GM18502 (cell line): ENCODE data around the gene PIMREG.

Source experiments
- ATAC-seq: cut with Tn5 transposase; IDR thresholded peaks from one replicate; pipeline ENCODE4 v1.9.1; 2021; ENCODE audit warnings: mild to moderate bottlenecking; ENCODE audit not compliant: unreplicated experiment, poor library complexity

PIMREG gene

GRCh38 chr17:6437466-6437865, 6.8 kb upstream of the PIMREG start:
- ATAC-seq, result no peak

GRCh38 chr17:6437956-6438355, 6.3 kb upstream of the PIMREG start:
- no peak for ATAC-seq

GRCh38 chr17:6439951-6440350, 4.3 kb upstream of the PIMREG start:
- ATAC-seq, result no peak

GRCh38 chr17:6442775-6443174, 1.5 kb upstream of the PIMREG start:
- no peak for ATAC-seq

GRCh38 chr17:6444571-6445335, 498 bp downstream of the PIMREG start:
- ATAC-seq, result no peak

GRCh38 chr17:6446516-6447100, 2.4 kb downstream of the PIMREG start:
- no peak for ATAC-seq

- no peak for ATAC-seq
These were observed 4.2 kb downstream of the PIMREG start for GRCh38 chr17:6448473-6448872.

- ATAC-seq, result no peak
These were observed 5.1 kb downstream of the PIMREG start for GRCh38 chr17:6449307-6449706.

GRCh38 chr17:6450926-6451832, 6.9 kb downstream of the PIMREG start:
- ATAC-seq, result no peak

- ATAC-seq, result no peak
These were observed 8.4 kb downstream of the PIMREG start for GRCh38 chr17:6452471-6453266.

GRCh38 chr17:6453279-6454024, 9.2 kb downstream of the PIMREG start:
- ATAC-seq, result no peak

- no peak for ATAC-seq
These were observed 10.5 kb downstream of the PIMREG start for GRCh38 chr17:6454495-6455320.

GRCh38 chr17:6455321-6455705, 11.1 kb downstream of the PIMREG start:
- no peak for ATAC-seq

- no peak for ATAC-seq
These were observed 12.1 kb downstream of the PIMREG start for GRCh38 chr17:6456321-6456720.

GRCh38 chr17:6456914-6457687, 12.8 kb downstream of the PIMREG start:
- ATAC-seq, result no peak

- ATAC-seq, result no peak
These were observed 13.6 kb downstream of the PIMREG start for GRCh38 chr17:6457688-6458459.

- no peak for ATAC-seq
These were observed 14.2 kb downstream of the PIMREG start for GRCh38 chr17:6458460-6458950.
